NCI-H2081 treated with DMSO at 0.1 percent for 48 hours (cell line): ENCODE data around the gene RAB35.

ENCODE experiments used
- DNase-seq: peaks from one replicate; lab custom pipeline; 2025; lab: John Stamatoyannopoulos, UW

RAB35 gene

DNA sequence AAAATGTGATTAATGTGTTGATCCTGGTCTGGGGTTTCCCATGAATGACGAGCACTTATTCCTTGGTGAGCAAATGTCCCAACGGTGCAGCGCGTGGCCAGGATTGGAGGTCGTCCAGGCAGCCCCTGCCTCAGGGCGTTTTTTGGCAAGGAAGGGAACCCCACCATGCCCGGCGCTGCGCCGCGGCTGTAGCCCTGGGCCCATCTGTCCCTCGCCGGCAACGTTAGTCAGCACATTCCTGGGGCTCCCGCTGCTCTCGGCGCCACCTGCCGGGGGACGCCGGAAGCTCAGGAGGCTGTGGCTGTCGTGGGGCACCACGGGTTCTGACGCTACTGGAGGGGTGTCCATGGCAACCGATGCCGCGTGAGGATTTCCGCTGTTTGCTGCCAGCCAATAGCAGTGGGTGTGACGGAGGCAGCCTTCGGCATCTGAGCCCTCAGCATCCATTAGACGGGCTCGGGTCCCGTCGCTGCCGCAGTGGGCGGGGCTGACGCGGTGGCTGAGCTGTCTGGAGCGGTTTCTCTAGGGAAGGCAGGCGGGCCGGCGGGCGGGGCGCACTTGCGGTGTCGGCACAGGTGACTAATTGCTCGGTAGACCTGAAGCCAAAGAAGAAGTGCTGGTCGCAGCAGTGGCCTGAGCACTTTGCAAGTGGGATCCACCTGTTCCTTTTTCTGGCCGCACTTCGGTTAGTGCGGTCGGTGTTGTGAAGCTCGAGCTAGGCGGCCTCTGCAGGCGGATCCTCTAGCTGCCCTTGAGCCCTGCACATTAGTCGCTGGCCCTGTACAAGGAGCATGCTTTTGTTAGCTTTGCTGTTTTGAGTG is 29.5 kb downstream of the RAB35 start:
- peak; percentile 96 for DNase-seq

DNA sequence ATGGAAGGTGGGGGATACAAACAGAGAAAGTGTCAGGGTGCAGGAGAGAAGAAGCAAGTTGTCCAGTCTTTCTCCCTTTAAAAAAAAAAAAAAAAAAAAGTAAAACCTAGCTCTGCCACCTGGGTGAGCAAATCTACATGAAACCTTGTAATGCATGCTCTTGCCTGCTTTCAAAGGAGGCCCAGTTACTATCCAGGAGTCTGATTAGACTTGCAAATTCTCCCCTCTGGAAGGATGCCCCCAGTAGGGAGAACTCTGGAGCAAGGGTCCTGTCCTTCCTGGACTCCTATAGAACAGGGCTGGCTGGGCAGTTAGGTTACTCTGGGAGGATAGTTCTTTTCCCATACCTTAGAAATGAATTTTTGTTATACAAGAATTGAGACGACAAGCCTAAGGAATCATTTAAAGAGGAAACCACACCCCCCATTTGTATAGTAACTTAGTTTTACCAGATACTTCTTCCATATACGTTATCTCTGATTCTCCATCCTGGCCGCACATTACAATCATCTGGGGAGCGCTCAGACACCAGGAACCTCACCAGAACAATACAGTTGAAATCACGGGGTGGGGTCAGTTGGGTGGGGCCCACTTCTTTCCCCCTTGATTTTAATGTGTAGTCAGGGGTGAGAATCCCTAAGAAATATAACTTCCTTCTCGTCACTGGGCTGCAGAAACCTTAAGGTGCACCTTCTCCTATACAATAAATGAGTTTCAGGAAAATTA is 30.5 kb downstream of the RAB35 start:
- no peak for DNase-seq

DNA sequence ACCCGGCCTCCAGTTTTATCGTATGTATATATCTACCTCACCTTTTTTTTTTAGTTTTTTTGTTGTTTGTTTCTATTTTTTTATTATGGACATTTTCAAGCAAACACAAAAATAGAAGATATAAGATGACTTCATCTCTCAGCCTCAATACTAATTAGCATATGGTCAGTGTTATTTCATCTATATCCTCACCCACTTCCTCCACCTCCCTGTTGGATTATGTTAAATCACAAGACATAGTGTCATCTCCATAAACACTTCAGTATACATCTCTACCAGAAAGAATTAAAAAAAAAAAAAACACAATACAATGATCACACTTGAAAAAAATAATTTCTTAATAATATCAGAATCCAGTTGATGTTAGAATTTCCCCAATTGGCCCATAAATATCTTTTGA is 34.9 kb downstream of the RAB35 start:
- no peak for DNase-seq

DNA sequence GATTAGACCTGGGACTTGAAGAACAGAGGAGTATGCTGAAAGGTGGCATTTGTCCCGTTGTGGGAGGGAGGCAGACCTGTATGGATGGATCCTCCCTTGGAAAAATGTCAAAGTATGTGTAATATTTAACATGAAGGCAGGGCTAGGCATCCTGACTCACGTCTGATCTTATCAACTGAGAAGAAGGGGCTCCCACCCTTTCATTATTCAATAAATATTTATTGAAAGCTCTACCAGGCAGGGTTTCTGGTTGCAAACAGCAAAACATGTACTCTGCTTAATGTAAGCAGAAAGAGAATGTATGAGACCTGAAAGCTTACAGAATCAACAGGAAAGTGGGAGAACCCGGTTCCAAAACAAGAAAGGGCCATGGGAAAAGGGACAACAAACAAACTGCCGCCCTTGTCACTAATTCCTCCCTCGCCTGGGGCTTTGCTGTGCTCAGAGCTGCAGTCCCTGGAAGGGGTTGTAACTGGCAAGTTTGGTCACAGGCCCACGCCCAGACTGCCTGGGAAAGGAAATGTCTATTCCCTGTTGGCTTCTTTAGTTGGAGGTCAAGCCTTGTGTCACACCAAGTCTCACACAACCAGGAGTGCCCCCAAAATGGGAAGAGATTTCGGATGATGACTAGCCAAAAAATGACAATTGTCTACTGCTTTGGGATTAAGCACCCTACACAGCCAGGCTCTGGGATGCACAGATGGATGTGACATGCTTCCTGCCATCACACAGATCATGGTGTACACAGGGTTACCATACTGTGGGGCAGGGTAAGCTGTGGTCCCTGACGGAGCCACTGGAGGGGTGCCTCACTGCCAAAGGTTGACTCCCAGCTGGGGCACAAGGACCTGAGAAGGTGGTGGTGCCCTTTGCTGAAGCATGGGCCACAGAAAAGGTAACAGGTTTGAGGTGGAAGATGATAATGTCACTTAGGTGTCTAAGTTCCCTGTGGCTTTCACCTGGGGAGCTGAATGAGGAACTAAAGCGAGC is 36.8 kb downstream of the RAB35 start:
- DNase-seq = no peak

DNA sequence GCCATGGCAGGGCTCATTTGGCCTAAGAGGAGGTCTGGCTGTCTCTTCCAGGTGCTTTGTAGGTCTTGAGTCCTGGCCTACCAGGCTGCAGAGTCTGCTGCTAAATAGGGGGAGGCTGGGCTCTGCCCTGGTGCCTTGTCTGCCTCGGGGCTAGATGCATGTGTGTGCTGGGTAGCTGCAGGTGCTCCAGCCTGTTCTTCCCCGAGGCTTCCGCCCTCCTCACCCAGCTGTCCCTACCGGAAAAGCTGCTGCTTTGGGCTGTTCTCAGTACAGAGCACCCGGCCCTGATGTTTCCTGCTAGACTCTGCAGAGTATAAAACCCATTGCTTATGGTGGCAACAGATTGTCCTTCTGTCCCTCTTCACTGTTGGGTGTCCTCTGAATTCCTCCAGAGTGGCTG is 37.7 kb downstream of the RAB35 start:
- no peak for DNase-seq

DNA sequence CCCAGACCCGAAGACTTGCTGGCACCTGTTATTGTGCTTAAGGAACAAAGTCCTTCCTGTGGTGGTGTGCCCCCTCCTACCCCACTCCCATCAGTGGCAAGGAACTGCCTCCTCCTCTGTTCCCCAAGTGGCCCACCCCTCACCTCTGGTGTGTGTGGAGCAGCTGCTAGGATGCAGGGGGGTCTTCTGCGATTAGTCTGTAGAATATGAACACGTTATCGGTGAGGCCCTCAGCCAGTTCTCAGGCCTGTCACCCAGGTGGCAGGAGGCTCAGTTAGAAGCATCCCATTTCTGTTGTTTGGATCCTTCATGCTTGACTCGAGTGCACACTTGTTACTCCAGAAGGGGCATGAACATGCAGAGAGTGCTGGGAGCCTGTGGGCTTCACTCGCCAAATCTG is 39.3 kb downstream of the RAB35 start:
- DNase-seq = no peak

DNA sequence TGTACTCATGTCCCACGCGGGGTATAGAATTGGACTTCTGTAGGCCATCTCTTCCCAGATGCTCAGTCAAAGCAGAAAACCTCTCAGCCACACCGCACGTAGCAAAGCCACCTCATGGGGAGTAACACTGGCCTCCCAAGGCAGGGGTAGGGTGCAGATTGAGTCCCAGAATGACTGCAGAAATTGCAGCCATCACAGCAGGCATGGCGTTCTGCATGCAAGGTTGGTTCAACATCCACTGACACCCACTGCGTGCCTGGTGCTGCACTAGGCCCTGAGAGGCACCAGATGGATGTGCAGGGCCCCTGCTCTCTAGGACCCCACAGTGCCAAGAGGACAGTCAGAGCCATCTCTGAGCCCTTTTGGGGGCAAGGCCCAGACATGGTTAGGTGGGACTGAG is 39.9 kb downstream of the RAB35 start:
- DNase-seq = no peak

DNA sequence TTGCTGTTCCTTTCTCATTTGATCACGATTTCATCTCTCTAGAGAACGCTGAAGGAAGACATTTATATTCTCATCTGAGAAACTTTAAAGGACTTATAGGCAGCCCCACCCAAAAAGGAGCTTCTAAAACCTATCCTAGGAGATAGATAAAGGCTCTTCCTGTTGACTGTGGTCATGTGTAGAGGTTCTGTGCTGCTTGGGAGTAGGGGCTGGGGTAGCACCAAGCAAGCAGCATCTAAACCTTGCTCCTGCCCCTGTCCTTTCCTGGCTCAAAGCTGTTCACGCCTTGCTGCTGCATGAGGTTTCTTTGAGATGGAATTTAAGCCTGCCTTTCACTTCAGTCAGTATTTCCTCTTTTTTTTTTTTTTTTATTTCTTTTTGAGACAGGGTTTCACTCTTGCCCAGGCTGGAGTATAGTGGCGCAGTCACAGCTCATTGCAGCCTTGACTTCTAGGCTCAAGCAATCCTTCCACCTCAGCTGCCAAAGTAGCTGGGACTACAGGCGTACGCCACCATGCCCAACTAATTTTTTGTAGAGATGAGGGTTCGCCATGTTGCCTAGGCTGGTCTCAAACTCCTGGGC is 41.4 kb downstream of the RAB35 start:
- no peak for DNase-seq

DNA sequence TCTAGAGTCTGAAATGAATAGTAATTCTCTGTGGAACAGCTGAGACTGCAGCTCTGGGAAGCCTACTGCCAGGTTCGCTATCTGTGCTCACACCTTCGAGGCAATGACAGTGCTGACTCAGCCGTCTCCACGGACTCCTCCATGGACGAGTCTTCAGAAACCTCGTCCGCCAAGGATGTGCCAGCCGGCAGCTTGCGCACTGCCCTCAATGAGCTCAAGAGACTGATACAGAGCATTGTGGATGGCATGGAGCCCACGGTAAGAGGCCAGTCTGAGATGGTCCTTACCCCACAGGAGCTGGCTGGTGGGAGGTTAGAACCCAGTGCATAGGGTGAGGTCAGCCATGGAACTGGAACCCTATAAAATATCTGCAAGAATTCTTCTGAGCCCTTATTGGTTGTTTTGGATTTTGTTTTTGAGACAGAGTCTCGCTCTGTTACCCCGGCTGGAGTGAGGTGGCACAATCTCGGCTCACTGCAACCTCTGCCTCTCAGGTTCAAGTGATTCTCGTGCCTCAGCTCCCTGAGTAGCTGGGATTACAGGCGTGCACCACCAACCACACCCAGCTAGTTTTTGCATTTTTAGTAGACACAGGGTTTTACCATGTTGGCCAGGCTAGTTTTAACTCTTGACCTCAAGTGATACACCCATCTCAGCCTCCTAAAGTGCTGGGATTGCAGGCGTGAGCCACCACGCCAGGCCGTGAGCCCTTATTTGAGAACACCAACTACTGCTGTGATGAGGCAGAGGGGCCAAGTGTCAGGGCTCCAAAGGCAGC is 43.9 kb downstream of the RAB35 start:
- no peak for DNase-seq

DNA sequence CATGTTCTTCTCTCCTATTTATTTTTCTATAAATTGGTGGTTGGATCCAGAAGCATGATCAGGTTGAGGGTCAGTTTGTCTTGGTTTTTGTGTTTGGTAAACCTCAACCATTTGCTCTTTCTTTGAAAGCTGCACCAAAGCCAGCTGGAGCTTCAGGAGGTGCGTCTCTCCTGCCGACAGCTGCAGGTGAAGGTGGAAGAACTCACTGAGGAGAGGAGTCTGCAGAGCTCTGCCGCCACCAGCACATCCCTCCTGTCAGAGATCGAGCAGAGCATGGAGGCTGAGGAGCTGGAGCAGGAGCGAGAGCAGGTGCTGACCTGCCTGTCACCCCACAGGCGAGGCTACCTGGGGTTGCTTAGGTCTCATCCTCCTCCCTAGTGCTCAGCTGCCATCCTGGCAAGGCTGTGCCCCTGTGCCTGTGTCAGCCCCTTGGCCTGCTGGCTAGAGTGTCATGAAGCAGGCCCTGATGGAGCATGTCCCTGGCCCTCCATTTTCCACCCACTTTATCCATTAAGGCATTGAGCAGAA is 45.0 kb downstream of the RAB35 start:
- DNase-seq = no peak

DNA sequence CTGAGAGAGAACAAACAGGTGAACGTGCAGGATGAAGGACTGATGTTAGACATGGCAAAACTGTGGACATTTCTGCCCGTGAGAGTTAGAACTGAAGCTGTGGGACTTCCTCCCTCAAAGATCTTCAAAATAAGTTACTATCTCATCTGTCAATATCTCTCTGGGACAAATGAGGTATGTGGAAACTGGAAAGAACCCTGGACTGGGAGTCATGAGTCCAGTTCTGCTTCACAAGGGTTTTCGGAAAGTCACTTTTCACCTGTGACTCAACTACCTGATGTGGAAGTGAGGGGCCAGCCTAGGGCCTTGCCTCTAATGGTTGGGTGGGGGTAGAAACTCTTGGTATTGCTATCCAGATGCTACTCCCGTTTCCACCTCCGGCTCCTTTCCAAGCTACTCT is 47.3 kb downstream of the RAB35 start:
- no peak for DNase-seq

DNA sequence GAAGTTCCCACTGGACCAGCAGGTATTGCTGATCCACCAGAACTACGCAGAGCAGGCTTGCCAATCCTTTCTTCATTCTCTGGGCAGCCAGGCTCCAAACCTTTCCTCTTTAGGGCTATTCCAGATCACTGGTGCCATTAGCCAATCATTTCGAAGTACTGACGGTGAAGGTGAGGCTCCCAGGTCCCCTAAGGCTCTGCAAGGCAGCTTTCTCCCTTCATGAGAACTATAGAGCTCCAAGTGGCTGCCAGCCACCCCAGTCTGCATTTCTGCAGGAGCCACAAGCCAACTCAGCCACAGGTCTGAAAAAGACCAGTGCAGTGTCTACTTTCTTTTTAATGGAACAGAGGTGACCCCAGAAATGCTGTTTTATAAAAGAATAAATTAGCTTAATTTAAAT is 48.7 kb downstream of the RAB35 start:
- no peak for DNase-seq

DNA sequence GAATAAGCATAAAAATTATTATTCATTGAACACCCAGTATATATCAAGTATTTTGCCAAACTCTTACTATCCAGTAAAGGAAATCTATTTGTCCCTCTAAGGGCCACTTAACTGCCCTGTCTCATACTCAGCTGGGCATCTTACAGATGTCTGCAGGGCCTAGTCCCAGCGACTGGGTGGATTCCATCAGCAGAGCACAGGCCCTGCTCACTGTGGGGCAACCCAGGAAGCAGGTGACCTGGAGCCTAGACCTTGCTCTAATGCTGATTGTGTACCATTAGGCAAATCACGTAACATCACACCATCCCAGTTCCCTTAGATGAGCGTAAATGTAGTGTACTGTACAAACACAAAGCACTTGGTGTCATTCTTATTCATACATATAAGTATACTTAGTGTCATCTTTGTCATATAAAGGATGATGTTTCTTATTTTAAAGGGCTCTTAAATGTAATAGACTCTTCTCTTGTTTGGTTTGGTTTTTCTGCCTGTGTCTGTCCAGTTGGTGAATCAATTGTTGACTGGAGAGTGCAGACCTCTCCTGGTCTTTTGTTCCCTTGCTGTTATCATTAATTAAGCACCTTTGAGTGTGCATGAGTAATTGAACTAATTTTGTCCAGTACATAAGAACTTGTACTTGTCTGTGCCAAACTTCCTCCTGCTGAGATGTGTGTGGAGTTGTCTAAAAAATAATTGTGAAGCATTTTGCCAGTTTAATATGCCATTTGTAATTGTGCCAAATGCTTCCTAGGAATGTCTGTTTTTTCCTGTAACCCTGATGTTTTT is 49.3 kb downstream of the RAB35 start:
- DNase-seq = no peak

DNA sequence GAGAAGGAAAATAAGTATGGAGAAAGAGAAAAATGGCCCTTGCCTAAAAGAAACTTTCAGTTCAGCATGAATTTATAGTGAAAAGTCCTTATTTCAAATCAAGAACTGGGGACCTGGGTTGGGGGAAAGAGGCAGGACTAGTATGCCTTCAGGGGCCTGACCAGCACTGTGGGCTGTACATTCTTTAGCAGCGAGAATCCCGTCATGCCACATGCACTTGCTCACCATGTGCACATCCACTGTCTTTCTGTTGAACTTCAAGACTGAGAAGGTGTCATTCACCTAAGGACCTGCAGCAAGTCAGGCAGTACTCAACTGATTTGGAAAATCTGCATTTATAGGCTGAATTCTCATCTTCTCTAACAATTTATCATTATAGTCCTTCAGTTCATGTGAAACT is 50.2 kb downstream of the RAB35 start:
- no peak for DNase-seq

DNA sequence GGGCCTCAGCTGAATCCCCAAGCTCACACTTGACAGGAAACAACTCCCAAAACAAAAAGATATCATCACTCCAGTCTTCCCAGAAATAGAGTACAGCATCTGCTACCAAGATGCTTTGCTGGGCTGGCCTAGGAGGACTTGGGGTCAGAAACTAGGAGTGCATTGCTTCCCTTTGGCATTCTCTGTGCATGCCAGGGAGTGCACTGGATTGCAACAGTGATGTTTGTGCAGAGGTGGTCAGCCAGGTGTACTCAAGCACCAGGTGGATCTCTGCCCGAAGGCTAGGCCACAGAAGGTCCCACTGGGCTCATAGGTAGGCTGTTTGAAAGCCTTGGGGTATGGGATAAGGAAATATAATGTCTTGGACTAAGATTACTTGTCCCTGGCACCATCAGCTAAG is 51.1 kb downstream of the RAB35 start:
- DNase-seq = no peak

DNA sequence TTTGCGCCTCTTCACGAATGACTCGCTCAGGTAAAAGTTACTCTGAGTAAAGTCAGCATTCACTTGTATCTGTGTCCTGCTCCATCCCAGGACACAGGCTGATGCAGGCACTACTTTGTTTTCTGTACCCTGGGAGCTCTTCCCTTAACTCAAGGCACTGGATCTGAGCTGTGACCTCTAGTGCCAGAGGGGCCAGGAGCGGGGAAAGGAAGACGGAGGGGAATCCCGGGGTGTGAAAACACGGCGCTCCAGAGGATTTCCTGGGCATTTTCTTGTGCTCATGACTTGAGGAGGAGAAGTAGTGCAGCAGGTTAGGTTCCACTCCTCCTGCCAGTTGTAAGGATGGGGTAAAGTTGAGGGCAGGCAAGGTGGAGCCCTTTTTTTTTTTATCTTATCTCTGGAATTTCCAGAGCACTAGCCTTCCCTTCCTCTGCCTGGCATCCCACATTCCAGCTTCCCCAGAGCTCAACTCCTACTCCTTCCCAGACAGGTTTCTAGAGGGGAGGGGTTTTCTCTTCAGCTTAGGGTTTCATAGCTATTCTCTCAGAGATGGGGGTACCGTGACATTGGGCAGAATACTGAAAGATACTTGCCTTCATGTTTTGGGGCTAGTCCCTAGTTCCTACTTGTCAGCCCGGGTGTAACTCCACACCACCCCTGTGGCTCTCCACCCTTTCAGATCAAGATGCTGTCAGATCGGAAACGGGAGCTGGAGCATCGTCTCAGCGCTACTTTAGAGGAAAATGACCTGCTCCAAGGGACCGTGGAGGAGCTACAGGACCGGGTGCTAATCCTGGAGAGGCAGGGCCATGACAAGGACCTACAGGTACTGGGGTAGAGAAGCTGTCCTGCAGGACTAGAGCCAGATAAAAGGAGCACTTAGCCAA is 52.3 kb downstream of the RAB35 start:
- no peak for DNase-seq

DNA sequence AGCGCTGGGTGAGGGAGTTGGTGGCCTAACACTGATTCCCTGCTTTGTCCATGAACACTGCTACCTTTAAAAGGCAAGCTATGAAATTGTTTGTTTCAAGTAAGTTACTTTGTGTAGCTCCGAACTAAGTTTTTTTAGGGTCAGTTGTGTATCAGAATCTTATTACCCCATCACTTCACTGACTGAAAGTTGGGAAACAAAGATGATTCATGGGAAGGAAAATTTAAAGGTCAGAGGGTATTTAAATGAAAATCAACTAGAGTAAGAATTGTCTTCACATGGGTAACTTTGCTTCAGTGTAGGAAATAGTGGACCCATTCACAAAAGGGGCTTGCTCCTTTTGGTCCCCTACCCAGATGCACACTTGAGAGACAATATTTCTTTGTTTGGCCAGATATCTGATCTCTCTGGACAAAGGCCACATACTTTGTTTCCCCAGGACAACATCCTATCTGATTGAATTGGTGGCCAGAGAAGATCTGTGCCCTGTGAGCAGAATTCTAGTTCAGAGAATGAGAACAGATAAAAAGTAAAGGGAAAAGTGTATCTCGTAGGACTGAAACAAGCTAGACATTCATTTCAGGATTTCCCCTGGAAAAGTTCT is 53.5 kb downstream of the RAB35 start:
- no peak for DNase-seq

DNA sequence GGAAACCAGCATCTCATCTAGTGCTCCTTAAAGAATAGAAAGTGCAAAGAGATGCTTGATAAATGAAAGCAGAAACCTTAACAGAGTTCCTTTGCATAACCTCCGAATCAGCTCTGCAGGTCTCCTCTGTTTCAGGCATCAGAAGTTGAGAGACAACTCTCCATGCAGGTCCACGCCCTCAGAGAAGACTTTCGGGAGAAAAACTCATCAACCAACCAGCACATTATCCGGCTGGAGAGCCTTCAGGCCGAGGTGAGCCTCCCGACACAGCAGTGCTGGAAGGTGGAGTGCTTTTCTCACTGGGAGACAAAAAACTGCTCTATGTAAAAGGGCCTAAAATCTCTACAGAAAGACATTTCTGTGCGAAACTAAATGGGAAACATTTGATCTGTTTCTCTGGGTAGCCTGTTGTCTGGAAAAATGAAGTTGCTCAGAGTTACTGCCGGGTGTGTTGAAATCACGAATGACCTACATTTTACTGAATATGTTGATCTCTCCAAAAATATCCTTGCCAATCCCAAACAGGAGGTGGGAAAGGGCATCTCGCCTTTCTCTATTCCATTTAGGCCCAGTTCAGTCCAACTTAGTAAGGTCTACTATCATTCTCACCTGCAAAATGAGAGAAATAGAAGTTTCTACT is 54.9 kb downstream of the RAB35 start:
- no peak for DNase-seq
